ENCODE results near the gene PARP6. TPM values are rescaled to one million over a fixed set of nuclear protein-coding genes. Genes with fewer than 3 reads are reported as not detected.

Gene PARP6
- total and polyA plus RNA-seq, 2 of the 8 experiments (the other 6 are each of a cell fraction or from before 2014, with no cell fraction given), result 39.8 to 45.3 TPM

GRCh38 chr15:72197460-72198355, 74.6 kb downstream of the PARP6 start, which contains the start of gene GRAMD2A:
Gene GRAMD2A (minus strand): TSS chr15:72197787.
- no peaks in the 10 kb centered on the region for H3K79me1 ChIP-seq (ENCODE audit: low read depth, low read length)
- no peak within 1 kb of the TSS for H3K27ac ChIP-seq (ENCODE audit: low read depth, low read length)
- FAIRE-seq, result no peak
- ChIA-PET CTCF (ENCODE audit: partially characterized antibody) (interaction anchor here (0.7 to 4.3 kb wide), 13 partner anchors 9 to 396 kb away, joined by 3 to 32 read pairs (median 5); no protein-coding TSS in a partner anchor), POLR2A (ENCODE audit: partially characterized antibody) (interaction anchor here (0.8 to 4.4 kb wide), 17 partner anchors 9 to 337 kb away, joined by 3 to 33 read pairs (median 4); partner anchors contain the start of genes MYO9A, PKM and SENP8)
- peak within 1 kb of the TSS; percentile 18; the same call in 1 of the 2 replicates for H2BK15ac ChIP-seq (ENCODE audit: low read length)
- peaks cover 7 to 21% (median 17%) of the 10 kb centered on the region in 4 experiments; a peak in 6 of 7 replicates for H3K27me3 ChIP-seq (replicated peaks in 1 of 4; ENCODE audit: control insufficient read depth in 3 of 4, extremely low read depth in 1 of 4, insufficient read depth in 3 of 4, low read length in 3 of 4)
- H4K5ac ChIP-seq (ENCODE audit: insufficient read length, low read depth, low read length), result no peak within 1 kb of the TSS
- peaks cover 9% of the 10 kb centered on the region for H3K23me2 ChIP-seq (ENCODE audit: low read depth, low read length)
- no peak within 1 kb of the TSS for H3K14ac ChIP-seq (ENCODE audit: insufficient read length)
- H2BK120ac ChIP-seq (replicated peaks; ENCODE audit: low read depth, low read length), result no peak within 1 kb of the TSS
- peak within 1 kb of the TSS; percentile 49 to 74 (median 59) for H3K4me3 ChIP-seq (ENCODE audit: extremely low read depth in 1 of 4, insufficient read depth in 2 of 4, low read depth in 3 of 4, low read length in 4 of 4)
- H3K79me2 ChIP-seq (ENCODE audit: control insufficient read depth in 1 of 2, insufficient read depth in 2 of 2, low read length in 2 of 2), result no peaks in the 10 kb centered on the region
- peak within 1 kb of the TSS; percentile 90; the same call in 1 of the 2 replicates for H4K8ac ChIP-seq (ENCODE audit: extremely low read depth, insufficient read depth, low read length)
- peaks cover 20 to 22% of the 10 kb centered on the region in 2 experiments for H4K20me1 ChIP-seq (replicated peaks in 1 of 2; ENCODE audit: control insufficient read depth in 1 of 2, insufficient read depth in 2 of 2, low read length in 2 of 2)
- no peak within 1 kb of the TSS for H3K9ac ChIP-seq (replicated peaks in 1 of 4; ENCODE audit: extremely low read depth in 1 of 4, low read depth in 3 of 4, low read length in 3 of 4)
- H3K4me2 ChIP-seq (ENCODE audit: insufficient read depth in 1 of 2, low read depth in 2 of 2, low read length in 2 of 2), result peak within 1 kb of the TSS; percentile 85 to 89
- H2AFZ ChIP-seq (ENCODE audit: low read length), result peak within 1 kb of the TSS; percentile 0; the same call in 1 of the 2 replicates
- H2BK5ac ChIP-seq (ENCODE audit: low read depth, low read length), result no peak within 1 kb of the TSS
- H4K91ac ChIP-seq (replicated peaks; ENCODE audit: insufficient read length, low read length), result no peak within 1 kb of the TSS
- no peak within 1 kb of the TSS for H2BK12ac ChIP-seq (ENCODE audit: low read depth, low read length)
- no peak within 1 kb of the TSS for H2BK20ac ChIP-seq (ENCODE audit: low read length)
- H3K18ac ChIP-seq (ENCODE audit: extremely low read depth, low read length), result peak within 1 kb of the TSS; percentile 60; the same call in 1 of the 2 replicates
- H3K4ac ChIP-seq (replicated peaks; ENCODE audit: insufficient read length, low read depth, low read length), result no peak within 1 kb of the TSS
- WGBS, 2 experiments (ENCODE audit: extremely low coverage in 1 of 2, insufficient coverage in 1 of 2, insufficient read length in 1 of 2, insufficient replicate concordance in 2 of 2, low coverage in 1 of 2, low lambda C conversion rate in 2 of 2, missing lambda C conversion rate in 1 of 2), result 25% methylated on average over 23 of the region's 83 CpGs; no CpG with 5 or more reads in 1 of the 2 experiments
- peaks cover 2 to 8% (median 4%) of the 10 kb centered on the region in 4 experiments; a peak in 6 of 7 replicates for H3K4me1 ChIP-seq (replicated peaks in 1 of 4; ENCODE audit: control insufficient read depth in 3 of 4, insufficient read depth in 4 of 4, low read length in 3 of 4)
- H3K56ac ChIP-seq (replicated peaks; ENCODE audit: insufficient read length, low read depth, low read length), result no peak within 1 kb of the TSS
- no peak within 1 kb of the TSS for H2AK5ac ChIP-seq (ENCODE audit: low read depth, low read length)
- H3K9me3 ChIP-seq (ENCODE audit: insufficient read depth in 2 of 2, low read depth in 1 of 2, low read length in 1 of 2), result no peaks in the 10 kb centered on the region
- DNase-seq (ENCODE audit: low read depth in 1 of 2, low spot score in 2 of 2), result peak; percentile 50 to 86
- H3K36me3 ChIP-seq (ENCODE audit: control insufficient read depth in 2 of 4, insufficient read depth in 4 of 4, low read length in 3 of 4), result peaks cover 28 to 38% (median 36%) of the 10 kb centered on the region in 4 experiments
- no peak within 1 kb of the TSS for H3K23ac ChIP-seq (ENCODE audit: insufficient read length)
- TF ChIP-seq POLR2A (IDR thresholded peaks at IDR 0.05; ENCODE audit: control extremely low read depth in 1 of 2, low read depth in 2 of 2, low read length in 2 of 2), result no peak
- no peak for TF ChIP-seq KDM1A (IDR thresholded peaks at IDR 0.05; ENCODE audit: borderline replicate concordance, low read length)
- TF ChIP-seq TAF1 (IDR thresholded peaks at IDR 0.05; ENCODE audit: low read depth, low read length), result no peak
- TF ChIP-seq PHF8 (conservative IDR thresholded peaks at IDR 0.05; ENCODE audit: low read depth, low read length), result 0 out of 2 replicates have a peak, but pooled peaks have one; percentile 20
- TF ChIP-seq USF2 (IDR thresholded peaks at IDR 0.05; ENCODE audit: low read length), result no peak
- TF ChIP-seq E2F6 (IDR thresholded peaks at IDR 0.05), result peak; percentile 72
- no peak for TF ChIP-seq CBX5 (IDR thresholded peaks at IDR 0.05; ENCODE audit: low read depth, low read length)
- TF ChIP-seq POLR2AphosphoS5 (IDR thresholded peaks at IDR 0.05; ENCODE audit: low read depth, low read length), result peak; percentile 36; the same call in 1 of the 2 replicates

All from H1 (cell line).